Measurements from ENCODE around the gene RAB6B. TPM values are rescaled to one million over a fixed set of nuclear protein-coding genes. Genes with fewer than 3 reads are reported as not detected.

RAB6B gene
- total and polyA plus RNA-seq, 2 of the 8 experiments (the other 6 are each of a cell fraction or from before 2014, with no cell fraction given): 7.9 to 15.6 TPM

- Histone ChIP-seq H2AK5ac (ENCODE audit: low read depth, low read length) (no peak overlapping the region), H2BK20ac (ENCODE audit: low read length) (no peak overlapping the region), H3K56ac (replicated peaks; ENCODE audit: insufficient read length, low read depth, low read length) (no peak overlapping the region), H3K9ac (replicated peaks in 1 of 4; ENCODE audit: extremely low read depth in 1 of 4, low read depth in 3 of 4, low read length in 3 of 4) (no peak overlapping the region), H2BK15ac (ENCODE audit: low read length) (no peak overlapping the region), H2BK12ac (ENCODE audit: low read depth, low read length) (no peak overlapping the region), H2BK120ac (replicated peaks; ENCODE audit: low read depth, low read length) (no peak overlapping the region), H4K20me1 (replicated peaks in 1 of 2; ENCODE audit: control insufficient read depth in 1 of 2, insufficient read depth in 2 of 2, low read length in 2 of 2) (no peaks in the 10 kb centered on the region), H3K4me1 (replicated peaks in 1 of 4; ENCODE audit: control insufficient read depth in 3 of 4, insufficient read depth in 4 of 4, low read length in 3 of 4) (no peaks in the 10 kb centered on the region), H3K79me2 (ENCODE audit: control insufficient read depth in 1 of 2, insufficient read depth in 2 of 2, low read length in 2 of 2) (no peaks in the 10 kb centered on the region), H2AFZ (ENCODE audit: low read length) (no peak overlapping the region), H3K23me2 (ENCODE audit: low read depth, low read length) (no peaks in the 10 kb centered on the region), H4K5ac (ENCODE audit: insufficient read length, low read depth, low read length) (no peak overlapping the region), H3K9me3 (ENCODE audit: insufficient read depth in 2 of 2, low read depth in 1 of 2, low read length in 1 of 2) (no peaks in the 10 kb centered on the region), H3K27ac (ENCODE audit: low read depth, low read length) (no peak overlapping the region), H3K23ac (ENCODE audit: insufficient read length) (no peak overlapping the region), H3K4me2 (ENCODE audit: insufficient read depth in 1 of 2, low read depth in 2 of 2, low read length in 2 of 2) (no peak overlapping the region), H4K91ac (replicated peaks; ENCODE audit: insufficient read length, low read length) (no peak overlapping the region), H3K27me3 (replicated peaks in 1 of 4; ENCODE audit: control insufficient read depth in 3 of 4, extremely low read depth in 1 of 4, insufficient read depth in 3 of 4, low read length in 3 of 4) (peaks cover 0 to 8% (median 4%) of the 10 kb centered on the region in 4 experiments; a peak in 4 of 7 replicates), H3K4ac (replicated peaks; ENCODE audit: insufficient read length, low read depth, low read length) (no peak overlapping the region), H3K14ac (ENCODE audit: insufficient read length) (no peak overlapping the region), H3K79me1 (ENCODE audit: low read depth, low read length) (no peaks in the 10 kb centered on the region), H3K4me3 (ENCODE audit: extremely low read depth in 1 of 4, insufficient read depth in 2 of 4, low read depth in 3 of 4, low read length in 4 of 4) (no peak overlapping the region), H2BK5ac (ENCODE audit: low read depth, low read length) (no peak overlapping the region), H4K8ac (ENCODE audit: extremely low read depth, insufficient read depth, low read length) (no peak overlapping the region), H3K36me3 (ENCODE audit: control insufficient read depth in 2 of 4, insufficient read depth in 4 of 4, low read length in 3 of 4) (no peaks in the 10 kb centered on the region), H3K18ac (ENCODE audit: extremely low read depth, low read length) (no peak overlapping the region)
- CTCF ChIA-PET (ENCODE audit: partially characterized antibody): interaction anchor here (0.6 to 4.8 kb wide), 5 partner anchors 15 to 279 kb away, joined by 3 to 34 read pairs (median 3); no protein-coding TSS in a partner anchor
- DNase-seq (ENCODE audit: low read depth in 1 of 2, low spot score in 2 of 2): peak in 1 of 2 experiments; percentile 30
- POLR2A ChIA-PET (ENCODE audit: partially characterized antibody): no interaction called here
- no peak for TF ChIP-seq CHD1 (IDR thresholded peaks at IDR 0.05; ENCODE audit: low read depth, low read length)
- TF ChIP-seq HDAC2 (IDR thresholded peaks at IDR 0.05; ENCODE audit: borderline replicate concordance in 1 of 2, low read depth in 2 of 2, low read length in 2 of 2): no peak
- WGBS, 2 experiments (ENCODE audit: extremely low coverage in 1 of 2, insufficient coverage in 1 of 2, insufficient read length in 1 of 2, insufficient replicate concordance in 2 of 2, low coverage in 1 of 2, low lambda C conversion rate in 2 of 2, missing lambda C conversion rate in 1 of 2): 90% methylated on average over 9 of the region's 9 CpGs; no CpG with 5 or more reads in 1 of the 2 experiments
- FAIRE-seq: no peak
Observed at GRCh38 chr3:133933097-133934024, 37.7 kb upstream of the RAB6B start.

Measured in H1 (cell line).